ENCODE data around the gene SRPRB.
A peak's percentile ranks its signal among the peaks of the same experiment; 100 is the strongest.

Gene SRPRB

GRCh38 chr3:133797396-133798105 is 8.1 kb upstream of the SRPRB start:
- H3K27ac ChIP-seq: no peak overlapping the region
- no peak for TF ChIP-seq ZFX (IDR thresholded peaks at IDR 0.05)
- TF ChIP-seq, protein P1, sequence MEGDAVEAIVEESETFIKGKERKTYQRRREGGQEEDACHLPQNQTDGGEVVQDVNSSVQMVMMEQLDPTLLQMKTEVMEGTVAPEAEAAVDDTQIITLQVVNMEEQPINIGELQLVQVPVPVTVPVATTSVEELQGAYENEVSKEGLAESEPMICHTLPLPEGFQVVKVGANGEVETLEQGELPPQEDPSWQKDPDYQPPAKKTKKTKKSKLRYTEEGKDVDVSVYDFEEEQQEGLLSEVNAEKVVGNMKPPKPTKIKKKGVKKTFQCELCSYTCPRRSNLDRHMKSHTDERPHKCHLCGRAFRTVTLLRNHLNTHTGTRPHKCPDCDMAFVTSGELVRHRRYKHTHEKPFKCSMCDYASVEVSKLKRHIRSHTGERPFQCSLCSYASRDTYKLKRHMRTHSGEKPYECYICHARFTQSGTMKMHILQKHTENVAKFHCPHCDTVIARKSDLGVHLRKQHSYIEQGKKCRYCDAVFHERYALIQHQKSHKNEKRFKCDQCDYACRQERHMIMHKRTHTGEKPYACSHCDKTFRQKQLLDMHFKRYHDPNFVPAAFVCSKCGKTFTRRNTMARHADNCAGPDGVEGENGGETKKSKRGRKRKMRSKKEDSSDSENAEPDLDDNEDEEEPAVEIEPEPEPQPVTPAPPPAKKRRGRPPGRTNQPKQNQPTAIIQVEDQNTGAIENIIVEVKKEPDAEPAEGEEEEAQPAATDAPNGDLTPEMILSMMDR (conservative IDR thresholded peaks at IDR 0.05): no peak

DNA sequence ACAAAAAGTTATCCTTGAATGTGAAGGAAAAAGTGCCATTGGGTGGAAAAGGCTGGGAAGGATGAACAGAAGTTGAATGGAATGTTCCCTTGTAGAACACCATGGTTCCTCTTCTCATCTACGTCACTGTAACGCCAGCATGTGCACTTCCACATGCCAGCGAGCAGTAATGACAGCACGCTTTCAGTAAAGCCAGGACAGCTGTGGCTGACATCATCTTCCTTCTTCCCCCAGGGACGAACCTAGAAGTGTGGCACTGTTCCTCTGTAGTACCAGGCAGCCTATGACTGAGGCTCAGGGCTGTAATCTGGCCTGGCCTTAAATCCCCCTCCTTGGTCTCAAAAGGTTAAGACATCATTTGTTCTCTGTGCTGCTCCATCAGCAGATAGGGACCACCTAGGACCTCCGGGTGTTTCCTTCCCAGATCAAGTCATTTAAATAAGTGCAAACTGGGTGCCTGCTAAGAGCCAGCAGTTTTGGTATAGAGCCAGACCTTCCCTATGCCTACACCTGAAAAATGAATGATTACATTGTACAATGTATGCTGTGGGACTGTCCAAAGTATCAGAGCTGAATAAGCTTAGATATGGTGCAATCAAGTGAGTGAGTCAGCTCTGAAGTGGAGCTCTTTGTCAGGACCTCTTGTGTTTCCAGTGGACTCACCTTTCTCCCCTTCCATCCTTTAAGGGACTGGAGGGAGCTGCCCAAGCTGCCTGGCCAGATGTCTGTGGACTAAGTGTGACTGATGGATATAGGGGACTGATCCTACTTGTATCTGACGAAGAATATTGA is 5.6 kb upstream of the SRPRB start:
- no peak for TF ChIP-seq ZFX (IDR thresholded peaks at IDR 0.05)
- H3K27ac ChIP-seq: no peak overlapping the region

- no peak for TF ChIP-seq ZFX (IDR thresholded peaks at IDR 0.05)
- TF ChIP-seq, protein P1 (conservative IDR thresholded peaks at IDR 0.05): no peak
- no peak overlapping the region for H3K27ac ChIP-seq
Observed at GRCh38 chr3:133803469-133803868, 2.1 kb upstream of the SRPRB start.

- TF ChIP-seq, protein P1 (conservative IDR thresholded peaks at IDR 0.05): no peak
- no peak for TF ChIP-seq ZFX (IDR thresholded peaks at IDR 0.05)
- no peak overlapping the region for H3K27ac ChIP-seq
Observed at GRCh38 chr3:133804896-133805295, 719 bp upstream of the SRPRB start.

DNA sequence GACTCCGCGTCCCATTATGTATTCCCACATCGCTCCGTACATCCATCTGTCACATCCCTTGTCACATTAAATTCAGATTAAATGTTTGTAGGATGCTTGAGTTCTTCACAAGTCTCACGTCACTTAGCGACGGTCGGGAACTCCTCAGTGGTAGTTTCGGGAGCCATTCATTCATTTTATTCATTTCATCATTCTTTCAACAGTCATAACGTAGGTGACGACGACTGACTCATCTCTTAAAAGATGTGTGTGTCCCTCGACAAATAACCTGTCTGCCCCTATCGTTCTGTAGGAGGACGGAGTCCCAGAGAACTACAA is 272 bp upstream of the SRPRB start:
- TF ChIP-seq ZFX (IDR thresholded peaks at IDR 0.05): no peak
- TF ChIP-seq, protein P1 (conservative IDR thresholded peaks at IDR 0.05): no peak
- H3K27ac ChIP-seq: peak overlapping the region; percentile 79

DNA sequence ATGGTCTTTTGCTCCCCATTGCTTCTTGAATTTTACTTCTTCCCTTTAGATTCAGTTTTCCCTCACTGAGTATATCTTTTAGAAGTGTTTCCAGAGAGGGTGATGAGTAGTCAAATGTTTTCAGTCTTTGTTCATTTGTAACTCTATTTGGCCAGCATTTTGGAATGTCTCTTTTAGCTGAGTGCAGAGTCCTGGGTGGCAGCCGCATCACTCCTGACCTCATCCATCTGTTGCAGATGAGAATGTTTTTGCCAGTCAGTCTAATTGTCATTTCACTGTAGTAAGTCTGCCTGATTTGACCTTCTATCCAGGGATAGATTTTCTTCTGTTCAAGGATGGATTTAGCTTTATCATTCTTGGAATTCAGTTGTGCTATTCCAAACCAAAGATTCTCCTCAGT is 7.3 kb downstream of the SRPRB start:
- TF ChIP-seq, protein P1 (conservative IDR thresholded peaks at IDR 0.05): no peak
- H3K27ac ChIP-seq: no peak overlapping the region

GRCh38 chr3:133815386-133815785 is 9.8 kb downstream of the SRPRB start:
- no peak overlapping the region for H3K27ac ChIP-seq
- TF ChIP-seq, protein P1 (conservative IDR thresholded peaks at IDR 0.05): no peak
- TF ChIP-seq ZFX (IDR thresholded peaks at IDR 0.05): no peak
